HG02884 (cell line): Measurements from ENCODE around the gene TSGA10.
"Not testable (repeated sequence)": the region's sequence is repeated elsewhere in the genome, so short reads cannot be mapped to it uniquely, and the experiment has no call there.

Experiments used
- ATAC-seq: cut with Tn5 transposase; IDR thresholded peaks from one replicate; pipeline ENCODE4 v1.9.1; 2021; ENCODE audit warnings: mild to moderate bottlenecking, moderate library complexity; ENCODE audit not compliant: unreplicated experiment

The TSGA10 gene

GRCh38 chr2:99153921-99154604 lies 679 bp downstream of the TSGA10 start:
- no peak for ATAC-seq

- no peak for ATAC-seq
Observed at GRCh38 chr2:99152199-99152895, 2.4 kb downstream of the TSGA10 start.

- ATAC-seq = no peak
Observed at GRCh38 chr2:99150706-99151105, 4.0 kb downstream of the TSGA10 start.

DNA sequence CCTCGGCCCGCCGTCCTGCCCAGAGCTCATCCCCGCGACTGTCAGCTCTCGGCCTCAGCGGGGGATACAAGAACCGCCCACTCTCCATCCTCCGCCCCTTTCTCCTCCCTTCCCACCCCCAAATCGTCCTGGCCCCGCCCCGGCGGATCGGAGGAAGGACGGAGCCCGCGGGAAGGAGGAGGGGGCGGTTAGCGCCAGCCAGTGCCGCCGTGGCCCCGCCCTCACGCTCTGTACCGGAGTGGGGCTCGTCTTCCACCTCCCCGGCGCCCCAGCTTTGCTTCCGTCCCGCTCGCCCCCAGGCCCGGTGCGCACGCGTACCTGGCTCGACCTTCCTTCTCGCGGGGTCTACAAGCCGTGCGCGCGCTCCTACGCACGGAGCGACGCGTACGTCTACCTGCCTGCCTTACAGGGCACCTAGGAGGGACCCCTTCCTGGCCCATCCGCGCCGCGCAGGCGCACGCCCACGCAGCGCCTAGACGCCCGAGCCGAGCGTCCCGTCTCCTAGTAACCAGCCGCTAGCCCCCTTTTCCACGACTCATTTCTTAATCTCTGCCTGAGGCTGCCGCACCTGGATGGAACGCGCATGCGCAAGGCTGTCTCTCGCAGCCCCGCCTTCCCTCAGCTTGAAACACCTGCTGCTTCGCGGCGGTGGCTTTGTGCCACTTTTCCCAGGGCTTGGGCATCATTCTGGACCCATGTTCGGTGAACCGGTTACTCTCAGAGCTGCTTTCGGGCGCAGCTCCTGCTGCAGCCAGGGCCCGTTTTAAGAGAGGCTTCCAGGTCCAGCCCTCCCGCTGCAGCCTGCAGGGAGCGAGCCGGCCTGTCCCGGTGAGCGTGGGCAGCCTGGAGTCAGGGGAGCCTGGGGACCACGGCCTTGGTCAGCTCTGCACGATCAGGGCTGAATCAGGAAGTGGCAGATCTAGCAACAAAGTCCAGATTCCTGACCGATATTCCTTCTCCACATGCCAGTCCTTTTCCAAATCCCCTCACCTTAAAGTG lies 13.3 kb downstream of the TSGA10 start, which contains the start of gene C2orf15:
C2orf15 (plus strand) TSS at position 598 of the 999 bp plus-strand sequence. CDS start 8,852 bp downstream, outside the sequence.
- ATAC-seq = peak; percentile 87

DNA sequence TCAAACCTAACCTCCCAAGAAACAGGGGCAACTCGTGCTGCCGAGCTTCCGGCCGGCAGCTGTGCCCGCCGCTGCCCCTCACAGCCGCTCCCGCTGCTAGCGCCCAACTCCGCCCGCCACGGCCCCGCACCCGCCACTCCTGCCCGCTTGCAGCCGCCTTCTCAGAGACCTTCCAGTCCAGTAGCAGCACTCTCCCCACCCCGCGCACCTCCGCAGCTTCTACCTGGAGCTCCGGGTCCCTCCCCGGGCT lies 14.0 kb downstream of the TSGA10 start:
- ATAC-seq = peak; percentile 9

GRCh38 chr2:99140056-99140859 lies 14.5 kb downstream of the TSGA10 start:
- ATAC-seq = no peak

DNA sequence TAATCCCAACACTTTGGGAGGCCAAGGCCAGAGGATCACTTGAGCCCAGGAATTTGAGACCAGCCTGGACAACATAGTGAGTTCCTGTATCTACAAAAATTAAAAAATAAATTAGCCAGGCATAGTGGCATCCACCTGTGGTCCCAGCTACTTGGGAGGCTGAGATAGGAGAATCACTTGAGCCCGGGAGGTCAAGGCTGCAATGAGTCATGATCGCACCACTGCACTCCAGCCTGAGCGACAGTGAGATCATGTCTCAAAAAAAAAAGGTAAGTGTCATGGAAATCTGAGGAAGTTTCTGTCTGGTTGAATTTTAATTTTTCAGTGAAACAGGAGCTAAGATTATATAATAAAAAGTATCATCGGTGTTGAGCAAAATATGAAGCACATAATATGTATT lies 15.7 kb downstream of the TSGA10 start:
- no peak for ATAC-seq

GRCh38 chr2:99135044-99135556 lies 19.6 kb downstream of the TSGA10 start:
- ATAC-seq = not testable (repeated sequence)

DNA sequence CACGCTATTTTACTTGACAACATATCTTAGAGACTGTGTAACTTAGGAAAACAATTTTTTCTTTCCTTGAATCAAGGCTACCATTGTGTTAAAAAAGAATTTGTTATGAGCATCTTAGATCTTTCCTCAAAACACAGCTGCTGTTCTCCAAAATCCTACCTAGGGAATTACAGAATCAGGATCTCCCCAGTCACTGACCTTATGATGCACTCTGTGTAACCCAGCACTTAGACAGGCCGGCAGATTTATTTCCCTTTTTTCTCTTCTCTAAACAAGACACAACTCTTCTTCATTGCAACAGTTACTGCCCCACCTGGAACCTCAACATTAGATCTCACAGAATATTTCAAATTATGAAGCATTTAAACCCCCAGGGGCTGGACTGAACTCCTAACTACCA lies 26.8 kb downstream of the TSGA10 start:
- no peak for ATAC-seq

DNA sequence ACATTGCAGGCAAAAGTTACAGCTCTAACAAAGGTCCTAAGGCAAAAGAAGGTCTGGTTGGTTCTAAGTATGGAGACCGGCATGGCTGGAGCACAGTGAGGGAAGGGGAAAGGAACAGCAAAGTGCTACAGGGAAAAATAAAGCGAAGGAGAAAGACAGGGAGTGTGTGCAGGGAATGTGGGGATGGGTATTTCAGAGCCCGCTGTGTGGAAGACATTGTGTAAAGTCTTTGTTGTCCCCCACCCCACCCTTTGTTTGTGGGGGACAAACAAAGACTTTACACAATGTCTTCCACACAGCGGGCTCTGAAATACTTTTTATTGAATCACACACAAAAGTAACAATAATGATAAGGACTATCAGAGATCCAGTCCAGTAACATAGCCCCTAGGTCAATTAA lies 42.1 kb downstream of the TSGA10 start:
- no peak for ATAC-seq

- ATAC-seq = no peak
Observed at GRCh38 chr2:99111945-99112344, 42.8 kb downstream of the TSGA10 start.

DNA sequence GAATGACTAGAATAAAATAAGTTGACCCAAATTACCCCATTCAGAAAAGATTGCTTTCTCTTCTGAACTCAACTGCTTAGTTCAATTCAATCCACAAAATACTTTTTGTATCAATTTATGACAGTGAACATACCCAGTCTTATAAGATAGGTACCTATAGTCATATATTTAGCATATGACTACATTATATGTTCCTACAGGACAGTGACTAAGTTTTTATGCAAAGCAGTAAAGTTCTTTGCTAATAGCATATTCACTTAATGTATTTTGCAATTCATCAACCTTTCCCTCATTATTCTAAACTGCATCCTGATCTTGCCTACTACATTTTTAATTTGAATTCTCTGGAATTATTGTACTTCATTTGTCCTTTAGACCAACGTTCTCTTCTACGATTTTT lies 43.5 kb downstream of the TSGA10 start:
- no peak for ATAC-seq

DNA sequence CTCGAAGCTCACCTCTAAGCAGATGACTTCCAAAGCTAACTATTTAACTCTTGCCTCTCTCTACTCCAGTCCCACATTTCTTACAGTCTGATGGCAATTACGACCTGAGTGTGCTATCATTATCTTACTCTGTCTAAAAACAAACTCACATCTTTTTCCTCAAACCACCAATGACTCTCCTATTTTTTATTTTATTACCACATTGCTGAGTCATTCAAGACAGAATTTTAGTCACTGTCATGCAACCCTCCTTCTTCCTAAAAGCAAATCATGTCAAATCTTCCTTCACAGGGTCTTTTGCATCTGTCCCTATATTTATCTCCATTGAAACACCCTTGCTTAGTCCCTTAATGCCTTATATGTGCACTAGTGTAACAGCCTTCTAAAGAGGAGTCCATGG lies 47.8 kb downstream of the TSGA10 start:
- ATAC-seq = no peak

DNA sequence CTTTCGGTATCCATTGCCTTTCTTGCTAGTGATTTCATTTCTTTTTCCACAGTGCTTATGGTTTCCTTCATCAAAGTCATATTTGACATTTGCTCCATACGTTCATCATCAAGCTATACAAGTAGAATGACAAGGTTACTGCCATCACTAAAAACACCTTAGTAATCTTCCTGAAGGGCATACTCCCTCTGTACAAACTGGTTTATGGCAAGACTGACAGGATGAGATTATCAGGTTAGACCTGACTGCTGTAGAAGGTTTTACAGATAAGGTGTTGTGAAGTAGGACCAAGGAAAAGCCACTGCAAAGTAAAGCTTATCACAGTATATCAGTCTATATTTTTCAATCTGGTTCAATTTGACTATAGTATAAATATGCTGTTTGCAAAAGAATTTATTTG lies 50.7 kb downstream of the TSGA10 start:
- no peak for ATAC-seq

DNA sequence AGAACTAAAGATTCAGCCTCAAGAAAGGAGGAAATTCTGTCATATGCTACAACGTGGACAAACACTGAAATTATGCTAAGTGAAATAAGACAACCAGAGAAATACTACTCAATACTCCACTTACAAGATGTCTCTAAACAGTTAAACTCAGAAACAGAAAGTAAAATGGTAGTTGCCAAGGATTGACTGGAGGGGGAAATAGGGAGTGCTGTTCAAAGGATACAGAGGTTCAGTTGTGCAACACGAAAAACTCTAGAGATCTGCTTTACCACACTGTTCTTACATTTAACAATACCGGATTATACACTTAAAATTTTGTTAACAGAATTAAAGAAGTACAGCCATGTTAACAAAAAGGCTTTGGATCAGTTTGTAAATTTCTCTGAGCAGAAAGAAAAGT lies 53.0 kb downstream of the TSGA10 start:
- no peak for ATAC-seq

GRCh38 chr2:99096728-99097127 lies 58.0 kb downstream of the TSGA10 start:
- no peak for ATAC-seq

GRCh38 chr2:99088017-99088416 lies 66.7 kb downstream of the TSGA10 start:
- ATAC-seq = peak; percentile 55

DNA sequence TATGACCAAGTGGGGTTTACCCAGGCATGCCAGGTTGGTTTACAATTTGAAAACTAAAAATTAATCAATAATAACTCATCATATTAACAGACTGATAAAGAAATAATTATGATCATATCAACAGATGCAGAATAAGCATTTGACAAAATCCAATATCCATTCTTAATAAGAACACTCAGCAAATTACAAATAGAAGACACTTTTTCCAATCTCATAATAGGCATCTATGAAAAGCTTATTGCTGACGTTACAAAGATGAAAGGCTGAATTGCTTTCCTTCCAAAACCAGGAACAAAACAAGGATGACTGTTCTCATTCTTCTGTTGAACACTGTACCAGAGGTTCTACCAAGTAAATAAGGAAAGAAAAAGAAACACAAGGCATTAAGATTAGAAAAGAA lies 68.4 kb downstream of the TSGA10 start:
- ATAC-seq = no peak

DNA sequence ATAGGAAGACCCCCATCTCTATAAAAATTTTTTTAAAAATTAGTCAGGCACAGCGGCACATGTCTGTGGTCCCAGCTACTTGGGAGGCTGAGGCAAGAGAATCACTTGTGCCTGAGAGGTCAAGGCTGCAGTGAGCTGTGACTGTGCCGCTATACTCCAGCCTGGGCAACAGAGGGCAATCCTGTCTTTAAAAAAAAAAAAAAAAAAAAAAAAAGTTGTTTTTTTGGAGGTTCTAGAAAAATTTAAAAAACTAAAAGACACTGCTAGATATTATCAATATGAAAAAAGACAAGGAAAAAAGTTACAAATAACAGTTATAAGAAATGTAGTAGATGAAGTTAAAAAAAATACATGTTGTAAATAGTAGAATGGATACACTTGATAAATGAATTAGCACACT lies 69.3 kb downstream of the TSGA10 start:
- no peak for ATAC-seq

GRCh38 chr2:99084256-99084655 lies 70.5 kb downstream of the TSGA10 start:
- no peak for ATAC-seq

- no peak for ATAC-seq
Observed at GRCh38 chr2:99081891-99082290, 72.9 kb downstream of the TSGA10 start.
